ENCODE measurements around the gene TSPAN9.

The TSPAN9 gene

GRCh38 chr12:3187846-3188770 lies 110.9 kb downstream of the TSPAN9 start:
- DNase-seq (ENCODE audit: low spot score) = no peak

- no peak for DNase-seq (ENCODE audit: low spot score)
Measured at GRCh38 chr12:3189282-3189681, 112.1 kb downstream of the TSPAN9 start.

- no peak for DNase-seq (ENCODE audit: low spot score)
Measured at GRCh38 chr12:3190101-3190500, 112.9 kb downstream of the TSPAN9 start.

GRCh38 chr12:3191450-3191849 lies 114.3 kb downstream of the TSPAN9 start:
- DNase-seq (ENCODE audit: low spot score) = no peak

DNA sequence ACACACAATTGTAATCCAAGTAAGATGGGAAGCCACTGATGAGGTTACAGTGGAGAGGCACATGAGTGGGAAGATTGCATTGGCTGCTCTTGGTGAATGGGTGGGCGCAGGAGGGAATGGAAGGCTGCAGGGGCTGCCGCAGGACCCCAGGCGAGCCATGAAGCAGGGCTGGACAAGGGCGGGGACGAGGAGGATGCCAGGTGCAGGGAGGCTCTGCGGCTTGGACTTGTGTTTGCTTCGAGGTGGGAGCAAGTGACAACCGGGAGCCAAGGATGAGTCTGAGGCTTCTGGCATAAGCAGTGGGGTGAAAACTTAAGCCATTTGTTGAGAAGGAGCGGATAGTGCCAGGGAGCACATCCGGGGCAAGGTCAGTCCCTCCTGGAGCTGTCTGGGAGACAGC lies 115.0 kb downstream of the TSPAN9 start:
- DNase-seq (ENCODE audit: low spot score) = no peak

DNA sequence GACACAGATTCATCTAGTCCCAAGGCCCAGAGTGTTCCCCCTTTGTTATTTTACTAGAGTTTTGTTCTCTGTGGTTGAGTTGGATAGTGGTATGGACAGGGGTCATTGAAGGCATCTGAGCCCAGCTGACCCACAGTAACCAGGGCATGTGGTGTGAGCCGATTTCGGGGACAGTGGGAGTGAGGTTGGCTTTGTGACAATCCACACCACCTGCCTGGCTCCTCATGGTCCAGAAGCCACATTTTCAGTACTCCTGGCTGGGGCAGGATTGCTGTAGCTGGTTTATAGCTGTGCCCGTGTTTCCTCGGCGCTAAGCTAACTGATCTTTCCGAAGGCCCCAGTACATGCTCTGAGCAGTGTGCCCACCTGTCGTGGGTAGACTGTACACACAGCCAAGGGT lies 116.0 kb downstream of the TSPAN9 start:
- DNase-seq (ENCODE audit: low spot score) = no peak

GRCh38 chr12:3193755-3194154 lies 116.6 kb downstream of the TSPAN9 start:
- no peak for DNase-seq (ENCODE audit: low spot score)

DNA sequence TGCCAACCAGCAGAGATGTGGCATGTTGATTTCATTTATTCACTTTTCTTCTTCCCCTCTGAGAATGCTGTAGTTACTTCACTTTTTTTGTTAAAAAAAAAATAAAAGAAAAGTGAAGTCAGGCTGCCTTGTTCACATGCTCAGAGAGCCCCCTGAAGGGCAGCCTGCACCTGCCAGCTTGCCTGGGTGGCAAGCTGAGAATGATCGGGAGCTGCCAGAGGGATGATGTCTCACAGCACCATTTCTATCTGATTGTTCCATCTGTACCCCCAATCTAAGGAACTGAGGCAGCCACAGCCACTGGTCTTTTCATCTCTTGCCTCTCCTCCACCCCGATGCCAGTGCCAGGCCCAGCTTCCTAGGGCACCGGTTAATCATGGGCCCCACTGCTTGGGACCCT lies 118.2 kb downstream of the TSPAN9 start:
- no peak for DNase-seq (ENCODE audit: low spot score)

DNA sequence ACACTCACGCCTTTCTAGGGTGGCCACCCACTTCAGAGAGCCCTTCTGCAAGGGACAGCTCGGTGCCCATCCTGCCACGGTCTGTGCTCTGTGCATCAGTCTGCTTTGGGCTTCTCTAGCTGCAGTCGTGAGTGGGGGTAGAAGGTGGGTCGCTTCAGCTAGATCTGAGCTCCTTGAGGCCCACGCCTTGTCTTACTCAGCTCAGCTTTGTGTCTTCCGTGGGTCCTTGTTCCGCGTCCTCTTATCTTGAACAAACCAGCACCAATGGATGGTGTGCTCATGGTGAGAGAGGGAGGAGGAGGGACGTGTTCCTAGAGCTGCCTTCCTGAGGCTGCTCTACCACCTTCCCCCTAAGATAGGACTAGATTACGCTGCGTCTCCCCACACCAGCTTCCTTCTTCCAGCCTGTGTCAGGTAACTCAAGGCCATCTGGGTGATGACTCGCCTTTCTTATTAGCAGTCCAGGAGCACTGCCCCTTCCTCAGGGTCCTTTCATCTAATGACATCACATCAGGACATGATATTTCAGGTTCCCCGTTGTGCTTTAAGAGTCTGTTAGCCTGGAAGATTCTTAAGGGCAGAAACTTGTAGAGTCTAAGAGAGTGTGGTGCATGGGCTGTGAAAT lies 118.8 kb downstream of the TSPAN9 start:
- peak; percentile 70 for DNase-seq (ENCODE audit: low spot score)

- DNase-seq (ENCODE audit: low spot score) = no peak
Measured at GRCh38 chr12:3196488-3196887, 119.3 kb downstream of the TSPAN9 start.

GRCh38 chr12:3197131-3197818 lies 120.1 kb downstream of the TSPAN9 start:
- no peak for DNase-seq (ENCODE audit: low spot score)

GRCh38 chr12:3199551-3200031 lies 122.4 kb downstream of the TSPAN9 start:
- peak; percentile 61 for DNase-seq (ENCODE audit: low spot score)

DNA sequence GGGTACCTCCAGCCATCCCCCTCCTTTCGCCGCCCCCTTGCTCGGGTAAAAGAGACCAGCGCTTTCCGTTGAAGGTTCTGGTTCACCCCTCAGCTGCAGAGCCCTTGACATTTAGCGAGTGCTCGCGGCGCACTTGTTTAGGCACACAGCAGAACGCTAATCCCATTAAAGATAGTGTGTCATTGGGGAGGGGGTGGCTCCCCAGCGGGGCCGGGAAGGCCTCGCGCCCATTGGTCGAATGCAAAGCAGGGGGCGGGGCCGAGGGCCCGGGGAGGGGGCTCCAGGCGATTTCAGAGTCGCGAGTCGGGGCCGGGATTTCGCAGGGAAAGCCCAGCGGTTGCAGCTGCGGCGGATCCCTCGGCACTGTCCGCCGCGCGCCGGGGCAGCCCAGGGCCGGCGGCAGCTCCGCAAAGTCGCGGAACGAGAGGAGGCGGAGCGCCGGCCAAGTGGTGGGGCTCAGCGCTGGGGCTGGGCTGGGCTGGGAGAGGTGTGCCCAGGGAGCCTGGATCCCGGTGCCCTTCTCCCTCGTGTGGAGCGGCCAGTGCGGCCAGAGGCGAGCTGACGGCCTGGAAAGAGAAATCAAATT lies 122.9 kb downstream of the TSPAN9 start:
- peak; percentile 55 for DNase-seq (ENCODE audit: low spot score)

DNA sequence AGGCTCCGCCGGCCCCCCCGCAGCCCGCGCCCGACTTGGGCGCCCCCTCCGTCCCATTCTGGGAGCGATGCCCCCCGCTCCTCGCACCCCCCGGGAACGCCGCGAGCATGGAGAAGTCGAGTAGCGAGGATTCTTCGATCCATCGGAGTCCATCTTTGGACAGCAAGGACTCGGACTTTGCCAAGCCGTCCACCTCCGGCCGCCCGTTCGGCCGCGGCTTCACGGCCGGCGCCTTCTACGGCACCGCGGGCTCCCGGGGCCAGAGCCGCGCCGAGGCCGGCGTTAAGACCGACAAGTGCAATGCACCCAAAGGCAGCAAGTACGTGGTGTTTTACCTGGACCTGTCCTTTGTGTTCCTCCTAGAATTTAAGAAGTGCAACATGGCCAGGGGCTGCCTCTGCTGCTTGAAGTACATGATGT lies 123.6 kb downstream of the TSPAN9 start:
- DNase-seq (ENCODE audit: low spot score) = no peak

DNA sequence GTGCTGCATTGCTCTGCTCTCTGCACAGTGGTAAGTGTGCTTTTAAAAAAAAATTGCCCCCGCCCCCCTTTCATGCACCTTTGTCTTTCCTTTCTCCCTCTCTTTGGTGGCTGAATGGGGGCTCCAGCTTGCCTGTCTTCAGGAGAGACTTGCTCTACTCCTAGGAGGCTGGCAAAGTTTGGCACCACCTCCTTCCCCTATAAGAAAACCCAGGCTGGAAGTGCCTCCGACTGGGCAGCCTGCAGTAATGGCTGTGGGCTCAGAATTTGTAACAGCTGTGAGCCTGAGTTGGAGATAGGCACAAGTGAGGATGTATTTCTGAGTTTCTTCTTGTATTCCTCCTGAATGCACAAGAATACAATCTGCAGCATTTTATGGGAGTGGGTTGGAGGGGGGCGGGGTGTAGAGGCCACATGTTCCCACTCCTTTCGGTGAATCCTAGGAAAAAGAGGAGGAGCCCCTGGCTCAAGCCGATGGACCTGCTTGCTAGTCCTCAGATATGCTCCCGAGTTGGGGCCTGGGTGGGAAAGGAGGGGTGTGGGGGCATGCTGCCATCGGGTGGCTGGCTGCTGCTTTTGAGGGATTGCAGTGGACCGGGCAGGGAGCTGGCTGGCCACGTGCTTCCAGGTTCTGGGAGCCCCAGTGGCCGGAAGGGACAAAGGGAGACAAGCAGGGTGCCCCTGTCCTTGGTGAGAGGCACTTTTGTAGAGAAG lies 124.3 kb downstream of the TSPAN9 start:
- DNase-seq (ENCODE audit: low spot score) = no peak

DNA sequence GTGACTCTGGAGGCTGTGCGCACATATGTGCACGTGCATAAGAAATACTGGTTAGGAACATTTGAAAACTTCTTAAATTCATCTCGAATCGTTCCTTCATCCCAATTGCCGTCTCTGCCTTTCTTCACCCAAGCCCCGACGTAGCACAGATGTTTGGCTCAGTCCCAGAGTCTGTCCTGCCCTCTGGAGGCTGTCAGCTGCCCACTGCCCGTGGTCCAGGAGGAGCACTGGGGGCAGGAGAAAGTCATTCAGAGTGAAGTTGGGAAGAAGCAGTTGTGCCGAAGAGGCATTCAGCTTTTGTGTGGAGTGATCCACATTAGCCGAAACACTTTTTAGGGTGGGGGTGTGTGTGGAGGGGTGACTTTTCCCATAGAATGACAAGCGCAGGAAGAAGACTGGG lies 124.9 kb downstream of the TSPAN9 start:
- DNase-seq (ENCODE audit: low spot score) = no peak

- DNase-seq (ENCODE audit: low spot score) = no peak
Measured at GRCh38 chr12:3202734-3203446, 125.7 kb downstream of the TSPAN9 start.

DNA sequence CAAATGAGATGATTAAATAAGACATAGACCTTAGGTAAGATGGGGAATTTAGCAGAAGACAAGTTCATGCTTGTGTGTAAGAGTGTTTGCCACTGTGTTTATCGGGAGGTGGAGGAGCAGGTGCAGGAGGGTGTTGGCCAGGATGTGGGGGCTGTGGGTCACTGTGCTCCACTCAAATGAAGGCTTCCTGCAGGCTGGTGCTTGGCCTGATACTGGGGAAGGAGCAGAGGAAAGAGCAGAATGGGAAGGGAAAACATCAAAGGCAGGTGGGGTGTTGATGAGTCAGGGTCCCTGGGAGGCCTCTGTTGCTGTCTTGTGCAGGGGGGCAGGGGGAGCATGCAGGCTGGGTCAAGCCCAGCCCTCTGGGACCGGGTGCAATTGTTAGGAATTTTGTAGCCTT lies 126.5 kb downstream of the TSPAN9 start:
- DNase-seq (ENCODE audit: low spot score) = no peak

DNA sequence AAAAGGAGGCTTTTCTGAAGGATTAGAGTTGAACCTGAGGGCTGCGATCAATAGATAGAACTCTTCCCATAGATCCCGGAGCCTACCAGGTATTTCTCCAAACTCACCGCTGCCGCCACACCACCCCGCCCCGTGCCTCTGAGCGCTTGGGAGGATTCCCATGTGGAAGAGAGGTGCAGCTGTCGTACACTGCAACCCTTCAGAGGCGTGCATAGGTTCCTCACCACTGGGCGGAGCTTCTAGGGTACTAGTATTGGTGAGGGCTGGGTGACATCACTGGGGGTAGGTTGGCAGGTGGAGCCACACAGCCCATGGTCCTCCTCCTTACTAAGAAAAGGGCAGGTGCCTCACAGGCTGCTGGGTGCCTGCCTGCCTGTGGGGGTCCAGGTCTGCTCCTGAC lies 127.0 kb downstream of the TSPAN9 start:
- DNase-seq (ENCODE audit: low spot score) = peak; percentile 82

DNA sequence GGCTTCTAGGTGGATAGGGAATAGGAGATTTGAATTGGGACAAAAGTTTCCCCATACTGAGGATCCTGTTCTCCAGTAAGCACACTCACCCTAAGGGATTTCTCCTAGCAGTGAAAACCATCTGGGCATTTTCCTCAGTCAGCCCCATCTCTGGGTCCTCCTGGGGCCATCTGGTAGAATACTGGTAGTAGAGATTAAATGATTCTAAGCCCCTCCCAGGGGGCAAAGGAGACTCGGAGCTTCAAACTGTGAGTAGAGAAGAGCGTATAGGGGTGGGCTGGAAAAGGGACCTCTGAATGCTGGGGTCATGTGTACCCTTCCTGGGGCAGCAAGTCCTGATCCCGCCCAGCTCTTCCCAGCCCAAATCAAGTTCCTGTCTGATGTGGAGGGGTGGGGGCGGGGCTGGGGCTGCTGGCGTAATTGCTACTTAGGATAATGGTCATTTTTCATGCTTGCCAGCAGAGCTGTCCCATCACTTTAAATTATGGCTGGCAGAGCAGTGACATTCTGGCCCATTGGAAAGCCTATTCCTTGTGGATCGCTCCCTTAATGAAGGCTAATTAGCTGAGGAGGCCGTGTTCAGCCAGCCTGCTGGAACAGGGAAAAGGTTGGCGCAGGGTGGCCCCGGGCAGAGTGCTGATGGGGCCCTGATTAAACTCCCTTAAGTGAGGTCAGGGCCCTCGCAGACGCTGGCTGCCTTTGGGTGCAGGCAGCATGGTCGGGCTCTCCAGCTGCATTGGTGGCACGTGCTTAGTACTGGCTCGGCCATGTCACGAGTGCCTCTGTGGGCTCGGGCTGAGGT lies 127.8 kb downstream of the TSPAN9 start:
- no peak for DNase-seq (ENCODE audit: low spot score)
